Hematopoietic multipotent progenitor cell treated with erythropoietin and hydrocortisone succinate and interleukin-3 and kit ligand, for 8 days (in vitro differentiated cells): ENCODE measurements around the gene LCE4A.

Source experiments
- DNase-seq: peaks from one replicate; pipeline ENCODE4 v3.0.0-alpha.2; 2015

Gene LCE4A

GRCh38 chr1:152747831-152748230, 39.9 kb downstream of the LCE4A start:
- DNase-seq, result no peak

DNA sequence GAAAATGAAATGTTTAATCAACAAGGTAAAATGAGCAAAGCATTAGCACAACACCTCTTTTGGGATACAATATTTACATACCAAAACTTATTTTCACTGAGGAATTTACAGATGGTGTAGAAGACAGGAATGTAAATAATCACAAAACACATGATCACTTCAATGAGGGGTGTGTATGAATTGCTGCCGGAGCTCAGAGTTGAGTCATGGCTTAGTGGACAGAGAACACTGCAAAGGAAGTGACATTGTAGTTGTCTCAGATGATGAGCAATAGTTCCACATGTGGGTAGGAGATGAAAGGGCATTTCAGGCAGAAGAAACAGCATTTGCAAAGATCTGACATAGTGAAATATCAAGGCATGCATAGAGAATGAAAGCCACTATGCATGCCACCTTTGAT, 44.3 kb downstream of the LCE4A start:
- DNase-seq, result no peak

DNA sequence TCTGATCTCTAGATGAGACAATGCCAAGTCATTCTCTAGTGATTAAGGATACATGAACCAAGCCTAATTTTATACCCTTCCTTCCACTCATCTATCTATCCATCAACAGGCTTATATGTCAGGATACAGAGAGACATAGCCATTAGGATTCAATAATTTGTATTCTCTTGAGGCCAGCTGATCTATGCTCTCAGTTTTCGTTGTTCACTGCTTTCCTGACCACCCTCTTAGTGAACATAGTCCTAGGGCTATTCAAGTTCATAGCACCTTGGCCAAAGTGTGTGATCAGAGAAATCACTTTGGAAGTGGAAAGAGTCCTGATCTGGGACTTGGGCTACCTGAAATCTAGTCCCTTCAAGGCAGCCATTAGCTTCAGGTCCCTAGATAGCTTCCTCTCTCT, 45.6 kb downstream of the LCE4A start:
- DNase-seq, result no peak

DNA sequence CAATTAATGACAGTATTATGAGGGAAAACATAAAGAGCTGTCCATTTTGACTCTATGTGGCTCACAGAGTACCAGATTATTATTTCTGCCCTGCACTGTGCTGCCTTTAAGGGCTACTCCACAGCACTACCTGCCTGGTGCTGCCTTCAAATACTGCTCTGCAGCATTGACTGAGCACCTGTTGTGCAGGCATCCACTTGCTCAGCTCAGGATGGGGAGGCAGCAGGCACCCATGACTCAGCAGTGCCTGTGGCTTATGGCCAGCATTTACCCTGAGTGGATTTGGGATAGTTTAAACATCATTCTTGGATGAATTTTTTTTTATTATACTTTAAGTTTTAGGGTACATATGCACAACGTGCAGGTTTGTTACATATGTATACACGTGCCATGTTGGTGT, 48.9 kb downstream of the LCE4A start:
- no peak for DNase-seq

DNA sequence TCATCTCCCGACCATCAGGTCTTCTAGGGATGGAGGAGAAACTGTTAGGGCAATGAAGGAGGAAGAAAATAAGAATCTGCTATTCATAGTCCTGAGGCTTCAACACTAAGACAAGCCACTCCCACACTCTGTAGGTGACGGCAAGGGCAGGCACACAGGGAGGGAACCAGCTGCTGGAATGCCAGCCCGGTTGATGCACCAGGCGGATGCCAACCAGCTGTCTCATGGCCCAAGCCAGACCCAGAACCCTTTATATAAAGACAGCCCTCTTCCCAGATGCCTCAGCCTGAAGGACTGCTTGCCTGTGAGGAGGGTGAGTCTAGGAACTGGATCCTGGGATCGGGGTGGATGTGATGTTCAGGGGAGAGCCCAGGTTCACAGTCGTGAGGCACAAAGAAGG, 49.8 kb downstream of the LCE4A start, which contains the start of gene KPRP:
Gene KPRP (plus strand): TSS at position 279 of the 400 bp plus-strand sequence. CDS start 1,564 bp downstream, outside the sequence.
- DNase-seq, result no peak

GRCh38 chr1:152758636-152759035, 50.7 kb downstream of the LCE4A start:
- no peak for DNase-seq
